Inflammatory macrophage treated with lipopolysaccharide for 1 hour (primary cell): ENCODE data around the gene KRTAP15-1.
A peak's percentile ranks its signal among the peaks of the same experiment; 100 is the strongest.

ENCODE experiments used
- DNase-seq, 2 donors: peaks; one replicate each; pipeline ENCODE4 v3.0.0-alpha.2; 2020 to 2022

KRTAP15-1 gene, protein sequence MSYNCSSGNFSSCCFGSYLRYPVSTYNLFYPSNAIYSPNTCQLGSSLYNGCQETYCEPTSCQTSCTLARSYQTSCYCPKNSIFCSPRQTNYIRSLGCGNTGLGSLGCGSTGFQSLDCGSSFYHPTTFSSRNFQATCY

GRCh38 chr21:30439975-30440374 lies at the start of gene KRTAP15-1:
KRTAP15-1 (plus strand) TSS chr21:30440275; CDS start chr21:30440328, 53 bp downstream.
- DNase-seq, result no peak

- no peak for DNase-seq
Measured at GRCh38 chr21:30391492-30392025, 48.5 kb upstream of the KRTAP15-1 start.

GRCh38 chr21:30395731-30396130 lies 44.3 kb upstream of the KRTAP15-1 start, which contains the start of gene KRTAP13-1:
KRTAP13-1 (plus strand) TSS chr21:30396031; CDS start chr21:30396087, 56 bp downstream.
- no peak for DNase-seq

DNA sequence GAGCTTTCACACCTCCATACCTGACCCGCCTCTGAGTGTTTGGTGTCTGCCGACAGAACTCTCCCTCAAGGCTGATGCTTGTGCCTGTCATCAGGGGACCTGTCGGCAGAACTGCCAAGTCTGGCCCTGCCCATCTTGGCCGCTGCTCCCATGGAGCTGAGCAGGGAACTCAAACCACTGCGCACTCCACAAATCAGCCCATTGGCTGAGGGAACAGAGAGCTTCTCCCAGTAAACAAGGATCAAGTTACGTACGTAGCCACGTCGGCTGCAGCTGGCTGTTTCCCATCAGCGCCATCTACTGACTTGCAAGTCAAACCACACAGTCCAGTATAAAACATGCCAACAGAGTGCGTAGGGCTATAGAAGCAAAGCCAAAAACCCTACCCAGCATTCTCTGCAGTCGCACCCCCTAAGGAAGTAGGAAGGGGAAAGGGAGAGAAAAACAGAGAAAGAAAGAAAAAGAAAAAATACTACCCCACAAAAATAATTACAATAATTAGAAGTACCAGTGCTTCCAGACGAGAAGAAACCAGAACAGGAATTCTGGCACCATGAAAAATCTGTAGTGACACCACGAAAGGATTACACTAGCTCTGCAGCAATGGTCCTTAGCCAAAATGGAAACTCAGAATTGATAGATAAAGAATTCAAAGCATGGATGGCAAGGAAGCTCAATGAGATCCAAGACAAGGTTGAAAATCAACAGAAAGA lies 31.1 kb upstream of the KRTAP15-1 start:
- DNase-seq, result peak in 1 of 2 donors; percentile 4

GRCh38 chr21:30415993-30416392 lies 24.1 kb upstream of the KRTAP15-1 start:
- DNase-seq, result no peak

- DNase-seq, result no peak
Measured at GRCh38 chr21:30425826-30426225, 14.2 kb upstream of the KRTAP15-1 start, which contains the start of gene KRTAP13-3. KRTAP13-3 (minus strand) TSS chr21:30425926; CDS start chr21:30425912, 14 bp downstream.

DNA sequence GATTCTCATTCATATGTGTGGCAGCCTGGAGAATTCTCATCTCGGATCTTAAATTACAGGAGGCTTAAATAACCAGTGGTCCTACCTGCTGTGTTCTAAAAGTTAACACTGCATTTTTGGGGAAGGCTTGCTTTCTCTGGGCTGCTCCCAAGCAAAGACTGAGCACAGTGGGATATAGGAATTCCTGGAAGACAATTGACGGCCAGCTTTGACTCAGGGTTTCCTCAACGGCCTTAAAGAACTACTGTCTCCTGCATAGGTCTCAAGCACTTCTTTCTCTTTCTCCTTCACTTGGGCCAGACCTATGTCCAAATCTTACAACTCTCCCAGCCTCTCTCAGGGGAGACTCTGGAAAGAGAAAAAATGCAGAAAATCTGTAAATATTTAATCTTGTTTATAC lies 13.3 kb upstream of the KRTAP15-1 start:
- no peak for DNase-seq

DNA sequence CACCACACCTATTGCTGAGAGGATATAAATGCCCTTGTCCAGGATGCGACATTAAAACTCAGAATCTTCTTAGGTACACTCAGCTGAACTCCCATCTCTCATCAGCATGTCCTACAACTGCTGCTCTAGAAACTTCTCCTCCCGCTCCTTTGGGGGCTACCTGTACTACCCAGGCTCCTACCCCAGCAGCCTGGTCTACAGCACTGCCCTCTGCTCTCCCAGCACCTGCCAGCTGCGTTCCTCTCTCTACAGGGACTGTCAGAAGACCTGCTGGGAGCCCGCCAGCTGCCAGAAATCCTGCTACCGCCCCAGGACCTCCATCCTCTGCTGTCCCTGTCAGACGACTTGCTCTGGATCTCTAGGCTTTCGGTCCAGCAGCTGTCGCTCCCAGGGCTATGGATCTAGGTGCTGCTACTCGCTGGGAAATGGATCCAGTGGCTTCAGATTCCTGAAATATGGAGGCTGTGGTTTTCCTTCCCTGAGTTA lies 9.9 kb upstream of the KRTAP15-1 start, which contains the start of gene KRTAP13-4:
Gene KRTAP13-4, plus strand, starts transcription at position 51 of the 486 bp plus-strand sequence. Its CDS starts 56 bp downstream, at position 107.
- no peak for DNase-seq

GRCh38 chr21:30434033-30434631 lies 5.9 kb upstream of the KRTAP15-1 start:
- peak in 1 of 2 donors; percentile 21 for DNase-seq

- DNase-seq, result no peak
Measured at GRCh38 chr21:30437010-30437565, 3.0 kb upstream of the KRTAP15-1 start.

- no peak for DNase-seq
Measured at GRCh38 chr21:30443226-30443625, 3.2 kb downstream of the KRTAP15-1 start.

DNA sequence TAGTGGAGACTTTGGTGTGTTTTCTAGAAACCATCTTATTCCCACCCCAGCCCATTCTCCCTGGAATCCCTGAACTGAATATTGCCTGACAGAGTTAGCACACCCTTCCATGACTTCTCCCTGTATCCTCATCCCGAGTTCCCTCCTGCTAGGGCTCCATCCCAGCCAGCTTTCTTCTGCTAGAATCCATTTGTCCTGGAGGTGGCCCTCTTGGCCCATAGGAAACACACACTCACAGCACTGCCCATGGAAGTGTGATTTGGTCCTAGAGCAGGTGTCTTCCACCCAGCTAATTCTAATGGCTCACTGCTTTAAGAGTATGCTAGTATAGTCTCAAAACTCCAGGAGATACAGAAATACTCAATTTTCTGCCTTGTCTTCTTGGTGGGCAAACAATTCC lies 4.1 kb downstream of the KRTAP15-1 start:
- no peak for DNase-seq

DNA sequence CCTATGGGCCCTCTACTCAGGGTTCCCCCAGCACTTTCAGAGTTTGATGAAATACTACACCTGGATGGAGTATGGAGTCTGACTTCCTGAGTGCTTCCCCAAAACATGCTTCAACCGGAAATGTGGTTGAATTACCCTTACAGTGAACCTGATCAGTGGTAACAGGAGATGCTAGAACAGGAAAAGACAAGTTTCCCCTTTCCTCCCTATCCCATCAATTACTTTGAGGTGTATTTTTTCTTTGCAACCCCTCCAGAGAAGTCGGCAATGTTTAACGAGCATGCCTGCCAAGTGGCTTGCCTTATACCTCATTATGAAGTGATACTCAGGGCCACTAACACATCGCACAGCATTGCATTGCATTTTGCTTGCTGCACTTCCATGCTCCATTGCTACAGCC lies 7.0 kb downstream of the KRTAP15-1 start:
- no peak for DNase-seq

- DNase-seq, result no peak
Measured at GRCh38 chr21:30448514-30448913, 8.4 kb downstream of the KRTAP15-1 start.

- DNase-seq, result no peak
Measured at GRCh38 chr21:30463713-30464112, 23.6 kb downstream of the KRTAP15-1 start.

DNA sequence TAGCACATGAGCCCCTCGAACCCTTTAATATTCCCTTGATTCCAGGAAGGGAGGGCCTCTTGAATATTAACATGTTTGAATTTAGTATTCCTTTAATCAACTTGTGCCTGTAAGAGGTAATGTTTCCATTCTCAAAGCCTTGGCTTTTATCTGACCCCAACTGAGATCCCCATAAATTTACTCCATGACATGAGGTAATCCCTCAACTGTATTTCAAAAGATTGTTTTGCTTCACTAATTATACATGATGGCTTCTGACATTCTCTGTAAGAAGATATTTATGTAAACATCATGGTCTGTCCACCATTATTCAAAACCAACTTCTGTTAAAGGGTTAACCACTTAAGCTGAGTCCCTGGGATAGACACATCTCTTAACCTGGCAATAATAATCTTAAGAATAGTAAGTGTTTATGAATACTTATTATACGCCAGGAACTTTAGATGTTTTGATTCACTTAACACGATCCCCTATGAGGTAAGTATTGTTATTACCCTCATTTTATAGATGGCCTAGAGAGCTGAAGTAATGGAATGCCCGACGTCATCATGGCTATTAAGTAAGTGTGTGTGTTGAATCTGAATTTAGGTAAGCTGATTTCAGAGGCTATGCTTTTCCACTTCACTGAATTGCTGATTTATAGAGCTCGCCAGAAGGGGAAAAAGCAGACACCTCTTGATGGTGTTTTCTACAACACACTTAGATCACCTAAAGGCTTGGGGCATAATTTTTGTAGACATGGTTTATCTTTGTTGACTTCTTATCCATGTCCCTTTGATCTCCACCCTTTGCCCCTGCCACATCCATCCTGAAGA lies 29.0 kb downstream of the KRTAP15-1 start:
- no peak for DNase-seq

- no peak for DNase-seq
Measured at GRCh38 chr21:30478004-30478403, 37.9 kb downstream of the KRTAP15-1 start.

- DNase-seq, result no peak
Measured at GRCh38 chr21:30479259-30479658, 39.2 kb downstream of the KRTAP15-1 start.

- DNase-seq, result no peak
Measured at GRCh38 chr21:30480145-30480544, 40.1 kb downstream of the KRTAP15-1 start, which contains the start of gene KRTAP19-1. KRTAP19-1 (minus strand) TSS chr21:30480367; CDS start chr21:30480317, 50 bp downstream.

DNA sequence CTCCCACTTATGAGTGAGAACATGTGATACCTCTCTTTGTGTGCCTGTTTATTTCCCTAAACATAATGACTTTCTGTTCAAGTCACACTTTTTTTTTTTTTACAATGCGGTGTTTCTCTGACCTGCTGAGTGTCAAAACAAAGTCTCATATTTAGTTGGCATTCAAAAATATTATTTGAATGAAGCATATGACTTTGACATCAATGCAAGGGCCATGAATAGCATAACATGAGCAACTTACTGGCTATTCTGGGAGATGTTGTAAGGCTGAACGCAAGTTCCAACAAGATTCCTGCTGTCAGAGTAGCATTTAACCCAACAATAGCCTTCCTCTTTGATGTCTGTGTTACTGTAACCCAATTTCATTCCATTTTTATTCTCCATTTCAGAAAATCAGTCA lies 42.1 kb downstream of the KRTAP15-1 start:
- no peak for DNase-seq

GRCh38 chr21:30486180-30486579 lies 46.1 kb downstream of the KRTAP15-1 start:
- no peak for DNase-seq

- no peak for DNase-seq
Measured at GRCh38 chr21:30487336-30487735, 47.3 kb downstream of the KRTAP15-1 start, which contains the start of gene KRTAP19-2. KRTAP19-2 (minus strand) TSS chr21:30487436; CDS start chr21:30487348, 88 bp downstream.
